ENCODE data around the gene TEX12.

DNA sequence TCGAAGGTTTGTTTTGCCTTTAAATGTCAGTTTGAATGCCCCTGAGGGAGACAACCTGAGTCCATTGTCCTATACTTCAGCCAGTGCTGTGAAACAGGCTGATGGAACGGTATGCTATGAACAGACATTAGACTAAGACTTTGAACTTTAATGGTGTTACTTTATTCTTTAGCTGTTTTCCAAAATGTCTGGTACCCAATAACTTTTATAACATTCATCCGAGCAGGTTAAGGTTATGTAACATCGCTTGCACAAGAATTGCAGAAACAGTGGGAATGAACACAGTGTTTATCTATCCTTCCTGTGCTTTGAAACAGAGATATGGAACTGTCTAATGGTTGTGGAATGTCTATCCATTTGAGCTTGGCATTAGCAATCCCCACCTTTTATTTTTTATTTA is 46.6 kb downstream of the TEX12 start:
- TF ChIP-seq JUN (IDR thresholded peaks at IDR 0.05; ENCODE audit: borderline replicate concordance, low read depth, low read length) (no peak), JUN (CRISPR knock-in tag; IDR thresholded peaks at IDR 0.05; ENCODE audit: borderline replicate concordance) (no peak), EP300 (IDR thresholded peaks at IDR 0.05; ENCODE audit: low read length) (no peak), ZBTB7A (IDR thresholded peaks at IDR 0.05; ENCODE audit: borderline replicate concordance, control insufficient read depth, low read depth, low read length) (no peak), NFE2L1 (tag; IDR thresholded peaks at IDR 0.05; ENCODE audit: borderline replicate concordance, low read depth) (no peak), ZBED1 (IDR thresholded peaks at IDR 0.05) (no peak), SP2 (IDR thresholded peaks at IDR 0.05; ENCODE audit: extremely low read depth, low read depth, low read length, poor library complexity, severe bottlenecking) (no peak), TGIF2 (CRISPR knock-in tag; IDR thresholded peaks at IDR 0.05) (no peak)
- TF ChIP-seq, protein P1, sequence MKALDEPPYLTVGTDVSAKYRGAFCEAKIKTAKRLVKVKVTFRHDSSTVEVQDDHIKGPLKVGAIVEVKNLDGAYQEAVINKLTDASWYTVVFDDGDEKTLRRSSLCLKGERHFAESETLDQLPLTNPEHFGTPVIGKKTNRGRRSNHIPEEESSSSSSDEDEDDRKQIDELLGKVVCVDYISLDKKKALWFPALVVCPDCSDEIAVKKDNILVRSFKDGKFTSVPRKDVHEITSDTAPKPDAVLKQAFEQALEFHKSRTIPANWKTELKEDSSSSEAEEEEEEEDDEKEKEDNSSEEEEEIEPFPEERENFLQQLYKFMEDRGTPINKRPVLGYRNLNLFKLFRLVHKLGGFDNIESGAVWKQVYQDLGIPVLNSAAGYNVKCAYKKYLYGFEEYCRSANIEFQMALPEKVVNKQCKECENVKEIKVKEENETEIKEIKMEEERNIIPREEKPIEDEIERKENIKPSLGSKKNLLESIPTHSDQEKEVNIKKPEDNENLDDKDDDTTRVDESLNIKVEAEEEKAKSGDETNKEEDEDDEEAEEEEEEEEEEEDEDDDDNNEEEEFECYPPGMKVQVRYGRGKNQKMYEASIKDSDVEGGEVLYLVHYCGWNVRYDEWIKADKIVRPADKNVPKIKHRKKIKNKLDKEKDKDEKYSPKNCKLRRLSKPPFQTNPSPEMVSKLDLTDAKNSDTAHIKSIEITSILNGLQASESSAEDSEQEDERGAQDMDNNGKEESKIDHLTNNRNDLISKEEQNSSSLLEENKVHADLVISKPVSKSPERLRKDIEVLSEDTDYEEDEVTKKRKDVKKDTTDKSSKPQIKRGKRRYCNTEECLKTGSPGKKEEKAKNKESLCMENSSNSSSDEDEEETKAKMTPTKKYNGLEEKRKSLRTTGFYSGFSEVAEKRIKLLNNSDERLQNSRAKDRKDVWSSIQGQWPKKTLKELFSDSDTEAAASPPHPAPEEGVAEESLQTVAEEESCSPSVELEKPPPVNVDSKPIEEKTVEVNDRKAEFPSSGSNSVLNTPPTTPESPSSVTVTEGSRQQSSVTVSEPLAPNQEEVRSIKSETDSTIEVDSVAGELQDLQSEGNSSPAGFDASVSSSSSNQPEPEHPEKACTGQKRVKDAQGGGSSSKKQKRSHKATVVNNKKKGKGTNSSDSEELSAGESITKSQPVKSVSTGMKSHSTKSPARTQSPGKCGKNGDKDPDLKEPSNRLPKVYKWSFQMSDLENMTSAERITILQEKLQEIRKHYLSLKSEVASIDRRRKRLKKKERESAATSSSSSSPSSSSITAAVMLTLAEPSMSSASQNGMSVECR (CRISPR knock-in tag; IDR thresholded peaks at IDR 0.05), result no peak
- TF ChIP-seq, protein P2, sequence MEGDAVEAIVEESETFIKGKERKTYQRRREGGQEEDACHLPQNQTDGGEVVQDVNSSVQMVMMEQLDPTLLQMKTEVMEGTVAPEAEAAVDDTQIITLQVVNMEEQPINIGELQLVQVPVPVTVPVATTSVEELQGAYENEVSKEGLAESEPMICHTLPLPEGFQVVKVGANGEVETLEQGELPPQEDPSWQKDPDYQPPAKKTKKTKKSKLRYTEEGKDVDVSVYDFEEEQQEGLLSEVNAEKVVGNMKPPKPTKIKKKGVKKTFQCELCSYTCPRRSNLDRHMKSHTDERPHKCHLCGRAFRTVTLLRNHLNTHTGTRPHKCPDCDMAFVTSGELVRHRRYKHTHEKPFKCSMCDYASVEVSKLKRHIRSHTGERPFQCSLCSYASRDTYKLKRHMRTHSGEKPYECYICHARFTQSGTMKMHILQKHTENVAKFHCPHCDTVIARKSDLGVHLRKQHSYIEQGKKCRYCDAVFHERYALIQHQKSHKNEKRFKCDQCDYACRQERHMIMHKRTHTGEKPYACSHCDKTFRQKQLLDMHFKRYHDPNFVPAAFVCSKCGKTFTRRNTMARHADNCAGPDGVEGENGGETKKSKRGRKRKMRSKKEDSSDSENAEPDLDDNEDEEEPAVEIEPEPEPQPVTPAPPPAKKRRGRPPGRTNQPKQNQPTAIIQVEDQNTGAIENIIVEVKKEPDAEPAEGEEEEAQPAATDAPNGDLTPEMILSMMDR (IDR thresholded peaks at IDR 0.05 in 2 of 3, conservative IDR thresholded peaks at IDR 0.05 in 1 of 3; ENCODE audit: insufficient read depth in 2 of 3, low read depth in 1 of 3, low read length in 3 of 3), result no peak
- TF ChIP-seq, protein P3, sequence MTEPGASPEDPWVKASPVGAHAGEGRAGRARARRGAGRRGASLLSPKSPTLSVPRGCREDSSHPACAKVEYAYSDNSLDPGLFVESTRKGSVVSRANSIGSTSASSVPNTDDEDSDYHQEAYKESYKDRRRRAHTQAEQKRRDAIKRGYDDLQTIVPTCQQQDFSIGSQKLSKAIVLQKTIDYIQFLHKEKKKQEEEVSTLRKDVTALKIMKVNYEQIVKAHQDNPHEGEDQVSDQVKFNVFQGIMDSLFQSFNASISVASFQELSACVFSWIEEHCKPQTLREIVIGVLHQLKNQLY (CRISPR knock-in tag; conservative IDR thresholded peaks at IDR 0.05), result no peak

All from K562 (cell line).